HL-60/S4 (cell line): ENCODE data around the gene ARHGAP25.

Experiments
- in situ Hi-C: fragments of 300-500 bp; cut with MboI; formaldehyde crosslinking; loops from 2 replicates; pipeline ENCODE4 v1.14.3; 2022; ENCODE audit warnings: low sequenced_read_pairs

ARHGAP25 gene

DNA sequence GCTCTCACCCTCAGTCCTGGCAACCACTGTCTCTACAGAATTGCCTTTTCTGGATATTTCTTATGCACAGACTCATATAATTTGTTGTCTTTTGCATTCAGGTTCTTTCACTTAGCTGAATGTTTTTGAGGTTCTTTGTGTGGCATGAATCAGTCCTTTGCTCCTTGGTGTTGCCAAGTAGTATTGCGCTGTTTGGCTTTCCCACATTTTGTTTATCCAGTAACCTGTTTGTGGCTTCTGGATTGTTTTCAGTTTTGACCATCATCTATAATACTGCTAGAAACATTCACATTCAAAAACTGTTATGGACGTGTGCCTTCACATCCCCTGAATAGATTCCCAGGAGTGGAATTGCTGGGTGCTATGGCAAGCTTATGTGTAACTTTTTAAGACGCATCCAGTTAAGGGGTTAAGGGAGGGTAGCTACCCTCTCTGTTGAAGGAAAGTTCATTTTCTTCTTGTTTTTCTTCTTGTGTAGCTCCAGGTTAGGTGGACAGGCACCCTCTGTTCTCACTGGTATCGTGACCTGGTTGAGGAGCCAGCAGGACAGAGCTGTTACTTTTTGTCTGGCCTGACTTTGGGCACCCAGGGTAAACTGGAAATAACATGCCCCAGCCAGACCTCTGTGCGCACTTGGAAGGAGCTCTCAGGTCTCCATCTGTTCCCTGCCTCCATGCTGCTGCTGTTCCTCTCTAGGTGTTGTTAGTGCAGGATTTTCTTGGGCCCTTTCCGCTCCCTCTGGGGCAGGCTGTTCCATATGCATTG lies 29.6 kb downstream of the ARHGAP25 start:
- in situ Hi-C loops: no loop called here

DNA sequence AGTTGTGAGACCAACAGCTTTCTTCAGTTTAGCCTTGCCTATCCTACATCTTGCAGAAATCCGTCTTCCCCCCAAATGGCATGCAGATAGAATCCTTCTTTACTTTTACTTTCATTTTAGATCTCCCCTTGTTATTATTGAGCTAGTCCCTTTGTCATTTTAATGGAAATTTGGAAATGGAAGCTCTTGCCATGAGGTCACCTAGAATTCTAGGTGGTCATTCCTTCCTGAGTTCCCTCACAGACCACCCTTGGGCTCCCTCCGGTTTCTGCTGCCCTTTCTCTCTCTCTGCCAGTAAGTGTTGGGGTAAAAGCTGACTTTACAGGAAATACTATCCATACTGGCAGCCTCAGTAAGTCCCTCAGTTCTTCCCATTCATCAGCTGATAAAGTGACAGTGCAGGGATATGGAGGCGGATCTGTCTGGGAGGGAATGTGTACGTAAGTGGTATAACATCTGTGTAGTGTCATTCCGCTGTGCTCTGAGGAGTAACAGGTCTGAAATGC lies 30.2 kb downstream of the ARHGAP25 start:
- in situ Hi-C loops: no loop called here

DNA sequence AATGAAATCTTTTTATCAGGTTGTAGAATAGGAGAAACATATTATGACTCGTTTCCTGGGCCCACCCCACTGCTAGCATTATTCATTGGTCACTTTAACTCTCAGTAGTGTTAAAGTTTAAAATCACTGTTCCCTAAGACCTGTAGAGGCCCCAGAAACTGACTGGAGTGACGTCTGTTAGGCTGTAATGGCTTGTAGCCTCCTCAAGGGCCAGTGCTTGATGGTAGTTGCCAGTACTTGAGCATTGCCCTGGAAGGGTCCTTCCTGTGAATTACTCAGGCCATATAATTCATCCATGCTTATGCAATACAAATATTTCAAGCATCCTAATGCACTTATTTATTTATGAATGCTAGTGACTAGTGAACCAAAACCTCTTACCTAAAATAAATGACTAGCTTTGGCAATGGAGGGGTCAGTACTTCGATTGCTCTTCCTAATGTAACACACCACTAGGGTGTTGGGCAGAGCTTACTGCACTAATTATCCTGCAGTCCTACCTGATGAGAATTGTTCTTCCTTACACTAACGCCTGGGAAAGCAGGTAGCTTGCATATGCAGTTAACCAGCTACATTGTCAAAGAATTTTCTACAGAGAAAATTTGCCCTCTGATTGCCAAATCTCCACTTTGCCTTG lies 31.2 kb downstream of the ARHGAP25 start:
- in situ Hi-C loops: no loop called here

DNA sequence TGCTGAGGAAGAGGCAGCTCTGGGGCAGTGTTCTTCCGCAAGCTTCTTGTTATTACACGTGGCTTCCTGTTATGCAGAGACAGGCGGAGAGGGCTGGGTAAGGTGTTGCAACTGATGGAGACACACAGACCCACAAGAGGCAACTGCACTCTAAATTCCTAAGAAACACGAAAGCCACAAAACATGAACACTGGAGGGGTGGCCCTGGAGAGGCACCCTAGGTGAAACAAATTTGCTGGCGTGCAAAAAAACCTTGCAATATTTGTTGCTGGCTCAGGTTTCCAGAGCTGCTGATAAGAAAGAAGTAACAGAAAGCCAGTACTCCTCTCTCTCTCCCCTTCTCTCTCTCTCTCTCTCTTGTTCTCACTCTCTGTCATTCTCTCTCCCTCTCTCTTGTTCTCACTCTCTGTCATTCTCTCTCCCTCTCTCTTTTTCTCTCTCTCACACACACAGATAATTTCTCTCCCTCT lies 31.8 kb downstream of the ARHGAP25 start:
- in situ Hi-C loops: no loop called here

DNA sequence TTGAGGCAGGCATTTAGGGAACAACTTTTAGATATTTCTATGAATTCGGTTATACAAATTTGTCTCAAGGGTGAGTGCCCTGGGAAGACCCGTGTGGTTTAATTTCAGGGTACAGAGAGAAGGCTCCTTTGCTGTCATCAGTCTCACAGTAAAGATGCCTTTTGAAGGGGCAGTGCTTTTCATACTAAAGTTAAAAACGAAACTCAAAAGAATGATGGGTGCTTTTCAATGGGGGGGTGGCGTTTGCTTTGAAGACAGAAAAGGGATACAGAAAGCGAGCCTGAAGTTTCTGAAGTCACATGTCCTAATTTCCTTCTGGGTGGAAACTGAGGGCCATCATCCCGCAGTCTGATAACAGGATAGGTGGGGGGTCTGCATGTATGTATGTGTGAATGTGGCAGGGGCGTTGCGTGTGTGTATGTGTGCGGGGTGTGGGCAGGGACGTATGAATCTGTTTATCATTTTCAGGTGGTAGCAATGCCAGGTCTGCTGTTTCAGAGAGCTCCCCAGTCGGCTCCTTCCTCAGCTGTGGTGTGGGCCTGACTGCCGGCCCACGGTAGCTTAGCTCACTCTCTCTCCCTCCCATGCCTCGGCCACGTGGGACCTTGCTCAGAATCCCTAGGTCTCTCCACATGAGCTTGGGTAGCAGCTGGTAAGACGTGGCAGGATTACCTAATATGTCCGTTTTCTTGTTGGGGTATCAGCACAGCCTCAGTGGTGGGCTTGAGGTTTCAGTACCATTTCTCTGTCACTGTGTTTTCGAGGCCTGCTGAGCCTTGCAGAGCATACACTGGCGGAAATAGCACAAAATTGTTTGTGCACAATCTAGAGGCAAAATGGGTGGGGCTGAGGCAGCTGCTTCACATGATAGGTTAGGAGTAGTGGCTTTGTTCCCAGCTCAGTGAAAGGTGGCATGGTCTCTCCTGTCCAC lies 32.7 kb downstream of the ARHGAP25 start:
- in situ Hi-C loops: no loop called here

DNA sequence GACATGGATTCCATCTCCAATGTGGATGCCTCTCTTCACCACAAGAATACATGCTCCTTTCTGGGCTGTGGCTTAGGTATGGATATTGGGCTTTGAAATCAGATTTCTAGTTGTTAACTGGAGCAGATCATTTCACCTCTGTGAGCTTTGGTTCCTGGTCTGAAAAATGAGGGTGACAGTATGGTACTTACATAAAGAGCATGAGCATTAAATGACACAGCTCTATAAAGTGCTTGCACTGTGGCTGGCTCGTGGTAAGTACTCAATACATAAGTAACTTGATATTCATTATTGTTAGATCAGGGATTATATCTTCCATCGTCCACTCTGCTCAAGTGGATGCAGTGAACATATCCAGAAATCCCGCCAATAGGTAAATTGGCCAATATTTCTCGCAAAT lies 33.4 kb downstream of the ARHGAP25 start:
- in situ Hi-C loops: no loop called here

DNA sequence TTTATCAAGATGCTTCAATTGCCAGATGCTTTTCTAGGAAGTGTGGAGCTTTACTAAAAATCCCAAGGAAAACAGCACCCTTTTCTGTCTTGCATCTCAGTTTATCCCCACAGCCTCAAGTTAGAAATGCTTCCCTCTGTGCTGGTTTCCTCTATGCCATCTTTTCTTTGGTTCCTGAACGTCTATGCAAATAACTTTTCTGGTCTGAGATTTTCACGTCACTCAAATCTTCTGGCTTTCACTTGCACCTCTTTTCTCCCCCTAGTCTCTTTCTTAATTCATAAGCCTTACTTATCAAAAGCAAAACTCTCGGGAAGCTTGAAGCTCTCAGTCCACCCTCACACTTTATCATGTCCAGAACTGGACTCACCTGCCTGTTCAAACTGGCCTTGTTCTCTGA lies 33.9 kb downstream of the ARHGAP25 start:
- in situ Hi-C loops: no loop called here

DNA sequence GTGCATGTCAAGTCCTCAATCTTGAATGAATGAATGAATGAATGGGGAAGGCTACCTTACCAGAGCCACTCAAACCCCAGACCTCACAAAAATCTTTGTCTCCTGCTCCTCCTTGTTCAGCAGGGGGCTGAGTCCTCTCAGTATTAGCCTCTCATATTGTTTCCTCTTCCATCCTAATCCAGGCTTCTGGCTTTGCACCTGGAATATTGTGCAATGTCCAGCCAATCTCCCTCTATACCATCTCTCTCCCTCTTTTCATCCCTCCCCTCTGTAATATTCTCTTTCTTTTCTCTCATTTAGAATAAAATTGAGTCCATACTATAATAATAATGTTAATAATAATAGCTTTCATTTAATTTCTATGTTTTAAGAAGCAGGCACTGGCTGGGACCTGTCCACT lies 34.3 kb downstream of the ARHGAP25 start:
- in situ Hi-C loops: no loop called here

DNA sequence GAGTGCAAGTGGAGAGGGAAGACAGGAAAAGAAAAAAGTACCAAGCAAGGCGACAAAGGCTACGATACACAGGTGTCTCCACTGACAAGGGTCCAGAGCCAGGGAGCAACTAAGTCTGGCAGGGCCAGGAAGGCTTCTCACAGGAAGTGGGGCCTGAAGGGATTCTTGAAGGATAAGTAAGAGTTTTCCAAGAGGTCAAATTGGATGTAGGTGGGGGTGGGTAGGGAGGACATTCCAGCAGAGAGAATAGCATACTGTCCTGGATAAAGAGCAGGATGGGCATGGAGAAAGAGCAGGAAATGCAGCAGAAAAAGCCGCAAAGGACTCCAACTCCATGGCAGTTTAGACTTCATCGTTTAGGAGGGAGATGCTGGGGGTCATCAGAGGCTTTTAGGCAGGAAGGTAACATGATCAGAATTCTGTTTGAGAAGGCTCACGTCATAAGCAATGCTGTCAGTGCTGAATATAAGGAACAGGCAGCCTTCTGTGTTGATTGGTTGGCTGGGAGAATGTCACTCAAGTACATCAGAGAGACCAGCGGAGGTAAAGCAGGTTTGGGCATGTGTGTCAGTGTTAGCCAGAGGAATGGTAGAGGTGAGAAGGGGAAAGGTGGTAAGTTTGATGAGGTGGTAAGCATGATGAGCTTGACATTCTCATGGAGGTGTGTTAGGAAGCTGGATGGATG lies 35.1 kb downstream of the ARHGAP25 start:
- in situ Hi-C loops: no loop called here

DNA sequence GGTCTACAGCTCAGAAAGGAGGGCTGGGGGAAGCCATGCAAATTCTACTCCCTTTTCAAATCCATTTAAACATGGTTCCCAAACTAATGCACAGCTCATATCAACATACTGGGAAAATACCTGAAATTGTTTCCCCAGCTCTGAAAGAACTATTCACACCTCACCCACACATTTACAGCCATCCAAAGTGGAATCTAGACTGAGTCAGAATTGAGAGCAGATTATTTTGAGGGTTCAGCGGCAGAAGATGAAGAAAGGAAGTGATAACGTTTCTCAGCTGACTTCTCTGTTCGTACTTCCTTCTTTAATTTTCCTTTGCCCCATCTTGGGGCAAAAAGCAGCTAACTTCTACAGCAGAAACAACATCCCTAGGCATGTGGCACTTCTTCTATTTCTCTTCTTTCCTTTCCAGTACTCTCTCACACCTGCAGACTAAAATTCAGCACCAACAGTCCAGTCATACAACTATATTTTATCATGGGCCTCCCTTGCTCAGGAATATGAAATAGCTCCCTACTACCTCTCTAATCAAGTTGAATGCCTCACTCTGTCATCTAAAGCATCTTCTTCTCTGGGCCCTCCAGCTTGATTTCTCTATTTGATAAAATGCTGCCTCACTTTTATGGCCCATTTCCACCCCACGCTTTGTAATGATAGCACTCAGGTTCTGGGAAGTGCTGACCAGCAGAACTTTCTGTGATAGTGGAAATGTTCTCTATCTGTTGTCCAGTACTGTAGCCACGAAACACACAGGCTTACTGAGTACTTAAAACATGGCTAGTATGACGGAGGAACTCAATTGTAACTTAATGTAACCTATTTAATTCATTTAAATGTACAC lies 35.9 kb downstream of the ARHGAP25 start:
- in situ Hi-C loops: no loop called here

DNA sequence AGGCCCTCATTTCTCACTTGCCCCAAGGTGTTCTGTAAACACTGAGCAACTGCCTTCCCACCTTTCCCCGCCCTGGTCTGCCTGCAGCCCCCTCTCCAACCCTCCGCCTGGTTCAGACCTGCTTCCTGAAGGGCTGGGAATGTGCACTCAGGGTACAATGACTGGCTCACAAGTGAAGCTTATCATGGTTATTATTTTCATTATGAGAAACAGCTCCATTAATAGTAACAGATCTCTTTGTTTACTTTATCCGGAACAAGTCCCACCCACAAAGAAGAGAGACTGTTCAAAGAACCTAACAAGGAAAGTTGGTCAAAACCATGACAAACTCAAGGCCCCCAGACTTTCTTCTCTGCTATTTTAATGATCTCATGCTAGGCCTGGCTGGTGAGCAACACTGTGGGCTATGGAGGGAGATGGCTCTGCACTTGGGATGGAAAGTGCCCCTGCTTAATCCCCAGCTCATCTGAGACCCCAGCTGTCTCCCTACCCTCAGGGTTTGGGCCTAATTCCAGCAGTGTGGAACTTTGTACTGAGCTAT lies 36.7 kb downstream of the ARHGAP25 start:
- in situ Hi-C loops: no loop called here

DNA sequence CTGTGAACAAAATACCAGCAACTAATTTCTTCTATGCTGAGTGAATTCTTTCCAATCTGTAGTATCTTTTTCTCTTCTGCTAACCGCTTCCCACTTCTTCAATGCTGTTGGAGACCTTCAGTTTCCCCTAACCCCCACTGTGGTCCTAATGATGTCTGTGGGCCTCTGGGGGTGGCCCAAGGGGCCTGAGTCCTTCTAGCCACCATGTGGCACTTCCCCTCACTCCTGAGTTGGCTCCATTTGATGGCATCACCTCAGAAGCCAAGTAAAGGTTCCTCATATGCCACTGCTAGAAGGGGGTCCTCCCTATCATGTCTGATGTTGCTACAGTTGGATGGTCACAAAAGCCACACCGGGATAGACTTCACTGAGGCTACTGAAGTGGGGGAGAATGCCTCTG lies 37.5 kb downstream of the ARHGAP25 start:
- in situ Hi-C loops: no loop called here

DNA sequence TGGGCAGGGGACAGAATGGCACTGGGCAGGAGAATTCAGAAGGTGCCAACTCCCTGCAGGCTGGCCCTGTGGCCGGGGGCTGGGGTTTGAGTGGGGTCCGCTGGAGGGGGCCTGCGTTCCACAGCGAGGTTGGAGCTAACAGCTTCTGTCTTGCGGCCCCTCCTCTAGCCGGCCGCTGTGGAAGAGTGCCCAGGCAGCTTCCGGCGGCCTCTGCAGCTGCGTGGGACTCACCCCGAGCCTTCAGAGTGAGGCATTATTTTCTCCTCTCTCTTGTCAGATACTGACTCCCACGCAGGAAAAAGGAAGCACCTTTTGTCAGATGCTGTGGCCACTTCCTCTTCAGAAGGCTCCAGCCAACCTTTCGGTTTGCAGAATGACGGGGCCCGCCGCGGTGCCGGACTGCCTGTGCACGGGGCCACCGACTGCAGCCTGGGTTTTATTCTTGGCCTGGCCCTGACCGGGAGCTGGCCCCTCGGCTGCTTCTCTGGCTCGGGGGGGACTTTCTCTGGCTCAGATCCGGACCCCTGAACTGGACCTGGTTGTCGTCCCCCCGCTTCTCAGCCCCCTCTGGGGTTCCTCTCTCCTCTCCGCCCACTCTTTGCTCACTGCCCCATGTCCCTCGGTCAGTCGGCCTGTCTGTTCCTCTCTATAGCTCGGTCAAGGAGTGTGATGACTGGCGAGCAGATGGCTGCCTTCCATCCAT lies 40.1 kb downstream of the ARHGAP25 start:
- in situ Hi-C loops: no loop called here

DNA sequence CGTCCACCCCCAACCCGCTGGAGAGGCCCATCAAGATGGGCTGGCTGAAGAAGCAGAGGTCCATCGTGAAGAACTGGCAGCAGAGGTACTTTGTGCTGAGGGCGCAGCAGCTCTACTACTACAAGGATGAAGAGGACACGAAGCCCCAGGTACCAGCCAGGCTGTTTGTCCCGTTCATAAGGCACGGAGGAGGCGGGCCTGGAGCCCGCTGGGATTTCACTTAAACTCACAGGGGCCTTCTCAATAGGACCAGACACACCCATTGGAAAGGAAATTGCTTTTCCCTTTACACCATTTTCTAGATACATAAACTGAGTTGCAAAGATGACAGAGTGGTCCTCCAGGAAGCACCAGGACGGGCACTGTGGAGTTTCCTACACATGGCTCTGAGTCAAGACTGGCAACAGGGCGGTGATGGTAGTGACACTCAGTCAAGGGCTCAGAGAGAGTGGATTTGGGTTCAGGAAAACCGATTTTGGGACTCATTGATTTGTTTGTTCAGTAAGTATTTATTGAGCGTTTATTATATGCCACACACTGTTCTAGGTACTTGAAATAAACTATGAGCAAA lies 40.7 kb downstream of the ARHGAP25 start:
- in situ Hi-C loops: no loop called here

DNA sequence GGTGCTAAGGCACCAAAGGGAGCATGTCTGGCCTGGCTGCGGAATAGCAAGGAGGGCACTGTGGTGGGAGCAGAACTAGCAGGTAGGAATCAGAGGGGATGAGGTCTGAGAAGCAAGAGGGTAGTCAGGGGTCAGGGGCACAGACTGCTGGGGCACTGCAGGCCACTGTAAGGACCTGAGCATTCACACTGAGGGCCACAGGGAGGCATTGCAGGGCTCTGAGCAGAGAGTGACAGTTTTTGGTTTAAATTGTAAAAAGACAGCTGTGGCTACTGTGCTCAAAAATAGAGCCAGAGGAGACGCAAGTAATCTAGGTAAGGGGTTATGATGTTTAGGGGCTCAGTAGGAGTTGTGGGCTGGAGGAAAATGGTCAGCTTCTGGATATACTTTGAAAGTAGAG lies 41.5 kb downstream of the ARHGAP25 start:
- in situ Hi-C loops: no loop called here

DNA sequence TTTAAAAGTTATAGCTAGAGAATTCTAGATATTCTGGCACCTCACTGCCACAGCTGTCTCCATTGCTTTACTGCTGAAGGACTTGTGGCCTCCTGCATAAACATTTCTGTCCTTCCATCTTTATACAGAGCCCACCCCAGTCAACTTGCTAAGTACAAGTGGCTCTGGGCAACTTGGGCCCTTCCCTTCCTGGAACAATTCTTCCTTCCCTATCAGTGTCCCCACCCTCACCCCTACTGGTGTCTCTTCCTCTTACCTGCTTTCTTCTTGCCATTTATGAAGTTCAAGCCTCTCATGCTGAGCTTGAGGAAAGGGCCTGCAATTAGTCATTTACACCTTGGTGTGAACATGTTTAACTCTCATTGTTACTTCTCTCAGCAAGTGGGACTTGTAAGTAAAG lies 45.0 kb downstream of the ARHGAP25 start:
- in situ Hi-C loops: no loop called here

DNA sequence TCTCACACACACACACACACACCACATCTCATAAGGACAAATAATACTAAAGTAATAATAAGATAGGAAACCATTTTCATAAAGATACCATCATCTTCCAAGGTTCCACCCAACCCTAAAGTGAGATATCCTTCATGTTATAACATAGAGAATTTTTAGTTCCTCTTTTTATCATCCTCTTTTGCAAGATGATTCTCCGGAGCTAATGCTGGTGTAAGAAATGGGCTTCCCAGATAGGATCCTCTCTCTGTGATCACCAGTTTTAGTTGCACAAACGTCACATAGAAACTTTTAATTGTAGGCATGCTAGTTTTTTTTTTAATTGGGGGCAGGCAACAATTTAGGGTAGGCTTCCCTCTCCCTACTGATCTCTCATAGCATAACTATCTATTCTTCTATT lies 49.6 kb downstream of the ARHGAP25 start:
- in situ Hi-C loops: no loop called here

DNA sequence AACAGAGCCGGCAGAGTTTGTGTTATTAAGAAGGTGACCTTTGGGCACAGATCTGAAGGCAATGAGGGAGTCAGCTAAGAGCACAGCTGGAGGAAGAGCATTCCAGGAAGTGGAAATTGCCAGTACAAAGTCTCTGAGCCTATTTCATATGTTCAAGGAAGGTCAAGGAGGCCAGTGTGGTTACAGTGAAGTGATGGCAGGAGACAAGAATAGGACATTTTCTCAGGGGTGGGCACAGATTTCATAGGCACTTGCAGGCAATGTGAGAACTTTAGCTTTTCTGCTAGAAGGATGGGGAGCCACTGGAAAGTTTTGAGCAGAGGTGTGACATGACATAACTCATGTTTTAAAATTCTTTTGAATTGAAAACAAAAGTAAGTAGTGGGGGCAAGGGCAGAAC lies 50.3 kb downstream of the ARHGAP25 start:
- in situ Hi-C loops: no loop called here

DNA sequence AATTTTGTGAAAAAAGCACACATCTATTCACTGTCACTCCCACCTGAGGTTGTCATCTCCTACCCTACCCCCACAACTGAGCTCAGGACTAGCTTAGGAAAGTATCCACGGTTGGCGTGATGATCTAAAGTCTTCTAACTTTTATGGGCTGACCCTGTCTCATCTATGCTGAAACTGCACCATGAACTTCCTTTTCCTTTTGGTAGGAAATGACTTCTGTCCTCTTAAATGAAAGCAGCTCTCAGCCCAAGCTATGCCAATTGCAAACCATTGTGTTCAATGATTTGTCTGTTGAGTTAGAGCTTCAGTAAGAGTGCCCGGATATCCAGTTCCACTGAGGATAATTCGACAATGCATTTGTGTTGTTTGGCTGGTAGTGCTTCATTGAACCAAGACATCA lies 52.7 kb downstream of the ARHGAP25 start:
- in situ Hi-C loops: no loop called here
